Measurements from ENCODE around the gene HS3ST2. TPM values are rescaled to one million over a fixed set of nuclear protein-coding genes. Genes with fewer than 3 reads are reported as not detected.

Gene HS3ST2
- total and polyA plus RNA-seq, 2 of the 8 experiments (the other 6 are each of a cell fraction or from before 2014, with no cell fraction given), result 1.7 to 3.7 TPM

GRCh38 chr16:22786284-22786683 is 27.7 kb upstream of the HS3ST2 start (continued):
- TF ChIP-seq CTCF (IDR thresholded peaks at IDR 0.05; ENCODE audit: control extremely low read depth in 1 of 3, insufficient read depth in 1 of 3, low read depth in 1 of 3, low read length in 3 of 3) (no peak), SIN3A (conservative IDR thresholded peaks at IDR 0.05 in 1 of 2, IDR thresholded peaks at IDR 0.05 in 1 of 2; ENCODE audit: low read depth in 1 of 2, low read length in 2 of 2) (no peak)
